ES-I3 (cell line): ENCODE data around the gene PLEKHB2.
"Not testable (repeated sequence)": the region's sequence is repeated elsewhere in the genome, so short reads cannot be mapped to it uniquely, and the experiment has no call there.

ENCODE experiments used
- H3K36me3 ChIP-seq: 2 replicates; pipeline ENCODE4 v1.6.1; 2013; ENCODE audit warnings: mild to moderate bottlenecking, low read length, control low read depth, moderate library complexity; ENCODE audit not compliant: insufficient read depth
- H3K4me1 ChIP-seq: 2 replicates; pipeline ENCODE4 v1.6.1; 2013; ENCODE audit warnings: mild to moderate bottlenecking, control low read depth, low read length; ENCODE audit not compliant: insufficient read depth
- H3K9ac ChIP-seq: 2 replicates; pipeline ENCODE4 v1.6.1; 2013; ENCODE audit warnings: low read depth, mild to moderate bottlenecking, low read length, moderate library complexity
- H3K9me3 ChIP-seq: 2 replicates; pipeline ENCODE4 v1.6.1; 2013; ENCODE audit warnings: mild to moderate bottlenecking, low read length, moderate library complexity; ENCODE audit not compliant: control insufficient read depth, insufficient read depth

Gene PLEKHB2, protein sequence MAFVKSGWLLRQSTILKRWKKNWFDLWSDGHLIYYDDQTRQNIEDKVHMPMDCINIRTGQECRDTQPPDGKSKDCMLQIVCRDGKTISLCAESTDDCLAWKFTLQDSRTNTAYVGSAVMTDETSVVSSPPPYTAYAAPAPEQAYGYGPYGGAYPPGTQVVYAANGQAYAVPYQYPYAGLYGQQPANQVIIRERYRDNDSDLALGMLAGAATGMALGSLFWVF

DNA sequence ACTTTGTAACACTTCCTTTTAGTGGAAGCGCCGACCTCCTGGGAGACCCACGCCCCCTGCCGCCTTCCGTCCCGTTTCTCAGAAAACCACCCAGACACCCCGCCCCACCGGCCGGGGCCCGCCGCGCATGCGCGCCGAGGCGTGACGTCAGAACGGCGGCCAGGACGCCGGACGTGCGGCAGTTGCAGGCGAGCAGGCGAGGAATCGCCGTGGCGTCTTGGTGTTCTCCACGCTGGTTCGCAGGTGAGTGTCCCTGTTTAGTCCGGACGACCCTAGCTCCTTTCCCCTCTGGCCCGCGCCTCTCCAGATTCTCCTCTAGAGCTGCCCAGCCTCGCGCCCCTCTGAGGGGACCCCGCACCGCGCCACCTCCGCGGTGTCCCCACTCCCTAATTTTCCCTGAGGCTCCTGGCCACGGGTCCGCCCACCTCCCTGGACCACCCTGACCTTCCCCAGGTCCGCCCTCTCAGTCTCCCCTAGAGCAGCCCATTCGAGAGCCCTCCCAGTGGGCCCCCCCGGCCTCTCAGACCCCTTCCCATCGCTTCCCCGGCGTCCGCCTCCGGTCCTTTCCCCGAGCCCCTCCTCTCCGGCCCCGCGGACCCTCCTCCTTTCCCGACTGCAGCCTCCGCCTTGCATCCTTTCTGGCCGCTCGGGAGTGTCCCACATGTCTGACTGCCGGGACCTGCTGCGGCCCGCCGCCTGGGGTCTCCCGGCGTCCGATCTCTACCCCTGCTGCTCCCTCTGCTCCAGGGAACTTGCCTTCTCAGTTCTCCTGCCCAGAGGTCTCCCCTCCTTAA is at the start of gene PLEKHB2:
Gene PLEKHB2 (plus strand): TSS at position 181 of the 794 bp plus-strand sequence. CDS start 15,606 bp downstream, outside the sequence.
- Histone ChIP-seq H3K4me1 (peaks cover 8% of the 10 kb centered on the region; the same call in 1 of the 2 replicates), H3K36me3 (no peaks in the 10 kb centered on the region), H3K9ac (peak within 1 kb of the TSS; percentile 89), H3K9me3 (no peaks in the 10 kb centered on the region)

DNA sequence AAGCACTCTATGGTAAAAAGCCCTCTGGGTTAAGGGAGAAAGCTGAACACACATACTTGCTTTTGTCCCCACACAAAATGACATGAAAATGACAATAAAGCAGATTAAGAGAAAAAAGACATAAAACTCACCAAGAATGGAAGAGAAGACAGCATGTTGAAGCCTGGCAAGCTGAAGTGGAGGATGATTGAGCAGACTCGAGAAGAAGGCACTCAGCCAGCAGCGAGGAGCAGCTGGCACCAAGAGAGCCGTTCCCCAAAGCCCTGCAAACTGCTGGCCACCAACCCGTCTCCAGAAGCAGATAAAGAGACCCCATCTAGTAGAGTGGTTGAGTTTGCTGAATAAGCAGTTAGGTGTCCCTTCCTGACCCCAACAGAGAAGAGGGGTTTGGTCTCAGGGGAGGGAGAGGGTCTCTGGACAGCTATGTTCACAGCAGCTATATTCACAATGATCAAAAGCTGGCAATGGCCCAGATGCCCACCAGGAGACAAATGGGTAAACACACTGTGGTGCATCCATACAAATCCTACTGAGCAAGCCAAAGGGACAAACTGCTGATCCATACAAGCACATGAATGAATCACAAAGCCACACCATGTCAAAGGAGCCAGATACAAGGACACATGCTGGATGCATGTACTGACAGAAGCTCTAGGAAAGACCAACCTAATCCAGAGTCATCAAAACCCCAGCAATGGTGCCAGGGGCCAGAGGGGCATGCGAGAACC is 48.8 kb upstream of the PLEKHB2 start:
- Histone ChIP-seq H3K9me3 (no peaks in the 10 kb centered on the region), H3K36me3 (peaks cover 33% of the 10 kb centered on the region), H3K9ac (no peak overlapping the region), H3K4me1 (no peaks in the 10 kb centered on the region)

DNA sequence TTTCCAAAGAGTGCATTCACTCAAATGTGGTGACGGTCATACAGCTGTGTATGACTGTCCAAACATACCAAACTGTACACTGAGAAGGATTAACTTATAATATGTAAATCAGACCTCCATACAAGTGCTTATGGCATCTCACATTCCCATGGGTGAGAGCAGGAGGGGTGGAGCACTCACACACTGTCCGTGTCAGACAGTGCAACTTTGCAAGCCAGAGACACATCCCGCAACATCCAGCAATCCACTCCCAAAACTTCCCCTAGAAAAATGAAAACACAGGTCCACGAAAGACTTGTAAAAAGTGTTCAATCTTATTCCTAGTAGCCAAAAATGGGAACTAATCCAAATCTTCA is 48.2 kb upstream of the PLEKHB2 start:
- H3K9me3 ChIP-seq, result no peaks in the 10 kb centered on the region
- H3K36me3 ChIP-seq, result peaks cover 29% of the 10 kb centered on the region
- no peaks in the 10 kb centered on the region for H3K4me1 ChIP-seq
- H3K9ac ChIP-seq, result no peak overlapping the region

DNA sequence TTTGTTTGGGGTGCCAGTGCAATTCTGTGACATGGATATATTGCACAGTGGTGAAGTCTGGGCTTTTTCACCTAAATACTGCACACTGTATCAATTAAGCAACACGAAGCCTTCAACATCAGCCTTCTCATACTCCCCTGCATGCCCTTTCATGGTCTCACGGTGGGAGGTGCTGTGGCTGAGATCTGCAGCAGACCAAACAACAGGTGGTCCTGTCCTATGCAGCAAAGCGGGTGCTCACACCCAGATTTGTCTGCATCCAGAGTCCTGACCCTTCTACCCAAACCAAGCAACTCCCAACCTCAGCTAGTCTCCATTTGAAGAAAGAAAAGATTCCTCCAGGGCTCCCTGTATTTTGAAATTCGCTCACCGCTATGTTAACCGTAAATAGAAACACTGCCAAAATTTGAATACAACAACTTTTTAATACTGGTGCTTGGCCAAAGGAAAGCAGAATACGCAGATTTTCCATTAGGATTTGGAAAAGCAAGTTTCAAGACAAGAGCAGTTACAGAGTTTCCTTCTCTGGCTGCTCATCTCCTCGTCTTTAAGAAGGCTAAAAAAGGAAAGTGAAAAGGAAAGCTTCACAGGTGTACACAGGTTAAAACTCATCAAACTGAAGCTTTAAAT is 46.8 kb upstream of the PLEKHB2 start:
- no peak overlapping the region for H3K9ac ChIP-seq
- peaks cover 22% of the 10 kb centered on the region for H3K36me3 ChIP-seq
- no peaks in the 10 kb centered on the region for H3K4me1 ChIP-seq
- H3K9me3 ChIP-seq, result no peaks in the 10 kb centered on the region

DNA sequence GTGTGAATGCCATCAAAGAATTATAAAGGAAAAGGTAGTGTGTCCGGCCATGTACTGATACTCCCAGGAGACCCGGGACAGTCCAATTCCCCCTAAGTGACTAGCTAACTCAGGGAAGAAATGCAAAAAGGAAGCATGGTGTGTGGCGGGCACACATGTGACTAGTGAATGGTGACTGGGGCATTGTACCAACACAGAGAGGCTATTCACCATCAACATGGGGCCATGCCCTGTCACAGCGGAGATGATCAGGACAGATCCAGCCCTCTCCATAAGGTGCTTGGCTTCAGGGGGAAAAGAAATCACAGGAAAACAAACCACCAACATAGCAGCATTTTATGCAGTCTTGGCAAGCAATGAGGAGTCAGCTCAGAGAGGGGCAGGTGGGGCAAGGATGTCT is 46.2 kb upstream of the PLEKHB2 start:
- Histone ChIP-seq H3K36me3 (peaks cover 22% of the 10 kb centered on the region), H3K4me1 (no peaks in the 10 kb centered on the region), H3K9me3 (no peaks in the 10 kb centered on the region), H3K9ac (no peak overlapping the region)

DNA sequence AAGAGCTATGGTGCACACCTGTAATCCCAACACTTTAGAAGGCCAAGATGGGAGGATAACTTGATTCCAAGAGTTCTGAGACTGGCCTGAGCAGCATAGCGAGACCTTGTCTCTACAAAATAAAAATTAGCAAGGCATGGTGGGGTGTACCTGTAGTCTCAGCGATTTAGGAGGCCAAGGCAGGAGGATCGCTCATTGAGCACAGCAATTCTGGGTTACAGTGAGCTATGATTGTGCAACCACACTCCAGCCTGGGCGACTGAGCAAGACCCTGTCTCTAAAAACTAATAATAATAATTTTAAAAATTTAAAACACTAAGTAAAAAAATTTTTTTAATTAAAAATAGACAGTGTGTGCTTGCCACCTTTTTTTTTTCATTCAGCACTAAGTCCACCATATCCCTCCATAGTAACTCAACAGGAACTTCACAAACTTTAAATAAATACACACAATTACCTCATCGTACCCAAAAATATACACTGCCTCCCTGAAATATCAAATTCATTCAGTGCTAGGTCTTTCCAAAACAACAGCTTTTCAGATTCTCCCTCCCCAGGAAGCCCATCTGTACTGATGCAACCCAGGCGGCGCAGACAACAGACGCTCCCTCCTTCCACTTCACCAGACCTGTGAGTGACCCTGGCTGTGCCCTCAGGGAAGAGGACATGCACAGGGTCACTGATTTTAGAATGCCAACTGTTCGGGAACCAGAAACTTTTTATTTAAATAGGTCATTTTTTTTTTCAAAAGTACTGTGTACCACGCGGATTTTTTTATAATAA is 41.4 kb upstream of the PLEKHB2 start:
- no peaks in the 10 kb centered on the region for H3K9me3 ChIP-seq
- peaks cover 3% of the 10 kb centered on the region; the same call in 1 of the 2 replicates for H3K36me3 ChIP-seq
- H3K4me1 ChIP-seq, result no peaks in the 10 kb centered on the region
- no peak overlapping the region for H3K9ac ChIP-seq

DNA sequence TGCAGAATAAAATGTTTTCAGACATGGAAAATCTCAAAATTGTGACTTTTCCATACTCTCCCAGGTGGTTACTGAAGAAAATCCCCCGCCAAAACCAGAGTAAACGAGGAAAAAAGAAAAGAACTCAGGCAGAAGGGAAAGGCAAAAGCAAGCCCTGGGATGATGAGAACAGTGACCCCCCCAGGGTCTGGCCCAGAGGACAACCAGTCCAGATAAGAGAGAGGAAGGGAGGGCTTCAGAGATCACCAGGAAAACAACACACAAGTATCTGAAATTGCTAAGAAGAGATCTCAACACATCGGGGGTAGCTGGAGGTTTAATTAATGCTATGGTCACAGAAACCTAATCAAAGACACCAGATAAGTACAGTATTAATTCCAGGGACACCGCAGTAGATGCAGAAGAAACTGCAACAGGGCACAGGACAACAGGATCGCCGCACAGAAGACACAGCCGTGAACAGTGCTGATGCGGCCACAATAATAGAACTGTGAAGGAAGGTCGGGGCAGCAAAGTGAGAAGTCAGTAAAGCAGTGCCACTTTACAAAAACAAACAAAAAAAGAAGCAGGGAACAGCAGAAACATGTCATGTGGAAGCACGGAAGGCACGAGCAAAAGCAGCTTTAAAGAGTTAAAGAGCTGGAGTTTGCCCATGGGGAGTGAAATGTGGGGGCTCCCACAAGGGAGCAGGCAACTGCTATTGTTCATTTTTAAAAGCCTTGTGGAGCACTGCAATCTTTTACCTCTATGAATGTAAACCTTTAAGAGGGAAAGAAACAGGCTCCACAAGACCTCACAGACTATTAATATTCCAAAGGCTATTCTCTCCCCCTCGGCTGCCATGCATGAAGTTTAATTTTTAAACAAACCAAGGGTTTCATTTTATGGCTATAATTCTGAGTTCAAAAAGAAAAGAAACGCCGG is 40.3 kb upstream of the PLEKHB2 start:
- Histone ChIP-seq H3K9ac (no peak overlapping the region), H3K9me3 (no peaks in the 10 kb centered on the region), H3K36me3 (peaks cover 7% of the 10 kb centered on the region), H3K4me1 (no peaks in the 10 kb centered on the region)

DNA sequence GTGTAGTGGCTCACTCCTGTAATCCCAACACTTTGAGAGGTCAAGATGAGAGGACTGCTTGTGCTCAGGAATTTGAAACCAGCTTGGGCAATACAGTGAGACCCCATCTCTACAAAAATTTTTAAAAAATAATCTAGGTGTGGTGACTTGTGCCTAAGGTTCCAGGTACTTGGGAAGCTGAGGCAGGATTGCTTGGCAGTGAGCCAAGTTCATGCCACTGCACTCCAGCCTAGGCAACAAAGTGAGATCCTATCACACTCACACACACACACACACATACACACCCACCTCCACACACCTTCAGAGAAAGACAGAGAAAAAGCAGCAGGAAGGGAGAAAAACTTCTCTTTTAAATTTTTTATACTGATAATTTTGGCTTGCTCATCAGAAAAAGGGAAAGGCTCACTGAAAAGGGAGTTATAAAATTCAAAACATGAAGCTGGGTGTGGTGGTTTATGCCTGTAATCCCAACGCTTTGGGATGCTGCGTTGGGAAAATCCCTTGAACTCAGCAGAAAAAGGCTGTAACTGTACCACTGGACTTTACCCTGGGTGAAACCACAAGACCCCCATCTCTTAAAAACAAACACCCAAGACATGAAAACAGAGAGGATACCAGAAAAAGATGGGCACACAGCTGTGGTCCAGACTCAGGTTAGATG is 37.5 kb upstream of the PLEKHB2 start:
- Histone ChIP-seq H3K9me3 (no peaks in the 10 kb centered on the region), H3K36me3 (peaks cover 21% of the 10 kb centered on the region), H3K9ac (no peak overlapping the region), H3K4me1 (no peaks in the 10 kb centered on the region)

DNA sequence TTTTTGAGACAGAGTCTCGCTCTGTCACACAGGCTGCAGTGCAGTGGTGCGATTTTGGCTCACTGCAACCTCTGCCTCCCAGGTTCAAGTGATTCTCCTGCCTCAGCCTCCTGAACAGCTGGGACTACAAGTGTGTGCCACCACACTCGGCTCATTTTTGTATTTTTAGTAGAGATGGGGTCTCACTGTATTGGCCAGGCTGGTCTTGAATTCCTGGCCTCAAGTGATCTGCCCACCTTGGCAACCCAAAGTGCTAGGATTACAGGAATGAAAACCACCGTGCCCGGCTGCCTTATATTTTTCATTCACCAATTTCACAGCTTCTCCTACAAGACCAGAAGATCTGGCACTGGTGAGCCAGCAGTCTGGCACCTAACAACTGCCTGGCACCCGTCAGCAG is 37.0 kb upstream of the PLEKHB2 start:
- not testable (repeated sequence) for H3K9me3 ChIP-seq, H3K4me1 ChIP-seq, H3K9ac ChIP-seq
- H3K36me3 ChIP-seq, result peaks cover 21% of the 10 kb centered on the region

DNA sequence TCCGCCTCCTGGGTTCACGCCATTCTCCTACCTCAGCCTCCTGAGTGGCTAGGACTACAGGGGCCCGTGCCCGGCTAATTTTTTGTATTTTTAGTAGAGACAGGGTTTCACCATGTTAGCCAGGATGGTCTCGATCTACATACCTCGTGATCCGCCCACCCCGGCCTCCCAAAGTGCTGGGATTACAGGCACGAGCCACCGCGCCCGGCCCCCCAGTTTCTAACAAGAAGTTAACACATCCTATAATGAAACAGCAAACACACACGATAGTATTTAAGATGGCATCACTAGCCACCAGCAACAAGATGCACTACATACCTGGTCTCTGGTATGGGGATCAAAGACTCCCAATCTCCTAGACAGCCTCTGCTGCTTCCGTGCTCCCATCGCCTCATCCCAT is 29.6 kb upstream of the PLEKHB2 start:
- peaks cover 35% of the 10 kb centered on the region for H3K36me3 ChIP-seq
- not testable (repeated sequence) for H3K9ac ChIP-seq, H3K9me3 ChIP-seq, H3K4me1 ChIP-seq

DNA sequence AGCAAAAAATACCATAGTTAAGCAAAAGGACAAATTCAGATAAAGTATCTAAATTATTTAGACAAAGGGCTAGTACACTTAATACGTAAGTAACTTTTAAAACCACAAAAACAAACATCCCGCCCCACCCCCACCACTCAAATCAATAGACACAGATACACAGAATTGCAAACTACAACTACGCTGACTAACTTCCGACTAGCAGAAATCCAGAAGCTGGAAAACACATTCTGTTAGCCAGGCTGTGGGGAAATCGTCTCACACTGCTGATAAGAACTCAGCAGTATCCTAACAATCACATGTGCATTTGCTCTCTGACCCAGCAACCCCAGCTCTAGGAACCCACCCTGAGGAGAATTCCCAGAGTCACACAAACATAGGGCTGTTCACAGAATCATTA is 28.4 kb upstream of the PLEKHB2 start:
- Histone ChIP-seq H3K9me3 (no peaks in the 10 kb centered on the region), H3K36me3 (peaks cover 31% of the 10 kb centered on the region), H3K9ac (no peak overlapping the region), H3K4me1 (no peaks in the 10 kb centered on the region)

DNA sequence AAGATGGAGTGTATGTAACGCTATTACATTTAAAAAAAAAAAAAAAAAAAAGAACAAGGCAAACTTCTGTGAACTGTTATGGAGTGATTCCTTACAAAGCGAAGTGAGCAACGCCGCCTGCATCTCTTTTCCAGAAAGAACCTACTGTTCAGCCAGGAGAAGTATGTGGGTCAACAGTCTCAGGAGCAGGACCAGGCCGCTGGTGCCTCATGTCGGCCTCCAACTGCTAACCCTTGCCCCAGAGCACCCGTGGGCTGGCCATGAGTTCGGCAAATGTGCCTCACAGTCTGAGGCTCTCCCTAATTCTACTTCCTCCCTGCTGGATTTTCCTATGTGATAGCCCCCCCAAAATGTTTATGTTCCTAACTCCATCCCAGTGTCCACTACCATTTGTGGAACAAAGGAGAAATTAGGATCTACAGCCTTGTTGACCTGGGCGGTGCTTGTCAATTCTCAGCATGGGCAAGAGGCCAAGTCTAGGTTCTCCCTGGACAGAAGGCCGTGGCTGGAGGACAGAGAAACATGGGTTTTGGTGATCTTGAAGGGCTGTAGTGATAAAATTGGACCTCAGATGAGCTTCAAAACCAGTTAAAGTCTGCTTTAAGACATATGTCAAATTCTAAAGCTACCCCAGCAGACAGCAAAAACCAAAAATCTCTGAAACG is 27.8 kb upstream of the PLEKHB2 start:
- H3K9me3 ChIP-seq, result no peaks in the 10 kb centered on the region
- H3K4me1 ChIP-seq, result no peaks in the 10 kb centered on the region
- peaks cover 34% of the 10 kb centered on the region for H3K36me3 ChIP-seq
- H3K9ac ChIP-seq, result no peak overlapping the region
